NB4 (cell line): Measurements from ENCODE around the gene HDDC2.

ENCODE experiments used
- DNase-seq: peaks from one replicate; pipeline ENCODE4 v3.0.0; 2010; ENCODE audit warnings: low read depth
- H3K4me3 ChIP-seq: one replicate; pipeline ENCODE4 v1.5.1; 2011; ENCODE audit warnings: mild to moderate bottlenecking, low read depth, low read length, moderate library complexity
- CTCF ChIP-seq: IDR thresholded peaks from one replicate; pipeline ENCODE4 v1.5.1; 2012; ENCODE audit warnings: low read depth, low read length
- MAX ChIP-seq: IDR thresholded peaks from 2 replicates; pipeline ENCODE4 v1.6.1; 2011; ENCODE audit warnings: low read depth, low read length
- MYC ChIP-seq: IDR thresholded peaks from 2 replicates; pipeline ENCODE4 v1.6.1; 2011; ENCODE audit warnings: low read depth, low read length
- POLR2A ChIP-seq: IDR thresholded peaks from 2 replicates; pipeline ENCODE4 v1.6.1; 2011; ENCODE audit warnings: mild to moderate bottlenecking; ENCODE audit not compliant: insufficient read length; ENCODE audit errors: extremely low read depth

Gene HDDC2

DNA sequence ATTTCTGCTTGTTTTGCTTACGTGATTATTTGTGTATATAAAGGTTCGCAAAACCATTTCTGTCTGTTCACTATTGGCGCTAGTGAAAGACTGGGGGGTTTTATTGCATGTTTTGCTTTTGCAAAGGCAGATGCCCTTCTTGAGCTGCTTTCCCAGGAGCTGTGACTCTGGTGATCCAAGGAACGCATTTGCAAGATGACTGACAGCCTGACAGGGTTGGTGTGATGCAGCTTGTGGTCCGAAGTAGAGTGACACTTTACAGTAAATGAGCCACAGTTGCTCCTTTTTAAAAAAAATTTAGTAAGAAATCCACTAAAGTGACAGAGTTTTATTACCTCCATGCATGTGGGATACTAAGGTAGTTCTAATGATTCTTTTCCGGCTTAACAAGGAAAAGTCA, 74.5 kb downstream of the HDDC2 start:
- H3K4me3 ChIP-seq = no peak overlapping the region
- no peak for TF ChIP-seq MAX
- TF ChIP-seq MYC = no peak
- TF ChIP-seq CTCF = no peak
- TF ChIP-seq POLR2A = no peak
- no peak for DNase-seq
